Muscle layer of colon (tissue), 2 donors: ENCODE measurements around the gene CDH22.

Experiments used
- H3K27ac ChIP-seq: one replicate; pipeline ENCODE4 v1.7.0; 2013; ENCODE audit warnings: low read depth, mild to moderate bottlenecking, low read length, moderate library complexity
- H3K27me3 ChIP-seq, 2 donors: one replicate each; pipeline ENCODE4 v1.7.0; 2013; ENCODE audit warnings: low read length in 2 of 2, mild to moderate bottlenecking in 2 of 2; ENCODE audit not compliant: insufficient read depth in 2 of 2, control insufficient read depth in 1 of 2
- H3K36me3 ChIP-seq: one replicate; pipeline ENCODE4 v1.7.0; 2013; ENCODE audit warnings: mild to moderate bottlenecking, low read length; ENCODE audit not compliant: insufficient read depth
- H3K4me1 ChIP-seq: one replicate; pipeline ENCODE4 v1.7.0; 2013; ENCODE audit warnings: mild to moderate bottlenecking, low read length; ENCODE audit not compliant: insufficient read depth
- H3K4me3 ChIP-seq, 2 donors: one replicate each; pipeline ENCODE4 v1.7.0; 2013; ENCODE audit warnings: low read length in 2 of 2, low read depth in 1 of 2, mild to moderate bottlenecking in 1 of 2, moderate library complexity in 1 of 2
- H3K9ac ChIP-seq: one replicate; pipeline ENCODE4 v1.7.0; 2013; ENCODE audit warnings: low read length
- H3K9me3 ChIP-seq: one replicate; pipeline ENCODE4 v1.7.0; 2013; ENCODE audit warnings: mild to moderate bottlenecking, low read length
- donor health status: abdominal sarcoma.
- donor health status: Adenocarcinoma of cecum.

CDH22 gene

DNA sequence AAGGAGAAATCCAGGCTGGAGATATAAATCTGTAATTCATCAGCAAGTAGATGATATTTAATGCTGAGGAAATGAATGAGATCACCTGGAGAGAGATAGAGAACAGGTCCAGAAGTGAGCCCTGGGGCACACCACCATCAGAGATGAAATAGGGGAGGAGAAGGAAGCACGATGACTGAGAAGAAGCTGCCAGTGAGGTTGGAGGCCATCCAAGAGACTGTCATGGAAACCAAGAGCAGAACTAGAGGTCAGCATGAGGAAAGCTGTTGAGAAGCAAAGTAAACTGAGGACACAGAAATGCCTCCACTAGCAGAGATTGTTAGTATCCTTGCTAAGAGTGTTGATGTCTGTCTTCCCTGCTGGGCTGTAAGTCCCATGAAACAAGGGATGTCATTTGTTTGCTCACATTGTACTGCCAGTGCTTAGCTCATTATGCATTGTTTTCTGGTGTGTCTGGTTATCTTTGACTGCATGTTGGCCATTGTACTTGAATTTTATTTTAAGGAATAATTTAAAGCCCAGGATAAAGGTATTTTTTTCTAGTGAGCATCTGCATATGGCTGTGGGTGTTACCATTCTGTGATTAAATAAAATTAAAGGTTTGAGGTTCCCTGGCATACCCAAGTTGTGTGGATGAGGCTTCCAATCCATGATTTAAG, 35.8 kb downstream of the CDH22 start:
- no peaks in the 10 kb centered on the region for H3K4me1 ChIP-seq
- H3K36me3 ChIP-seq, result no peaks in the 10 kb centered on the region
- no peak overlapping the region for H3K9ac ChIP-seq
- no peak overlapping the region for H3K27ac ChIP-seq
- no peaks in the 10 kb centered on the region for H3K9me3 ChIP-seq
- H3K27me3 ChIP-seq, result peaks cover 0 to 25% of the 10 kb centered on the region in 2 donors
- no peak overlapping the region for H3K4me3 ChIP-seq

DNA sequence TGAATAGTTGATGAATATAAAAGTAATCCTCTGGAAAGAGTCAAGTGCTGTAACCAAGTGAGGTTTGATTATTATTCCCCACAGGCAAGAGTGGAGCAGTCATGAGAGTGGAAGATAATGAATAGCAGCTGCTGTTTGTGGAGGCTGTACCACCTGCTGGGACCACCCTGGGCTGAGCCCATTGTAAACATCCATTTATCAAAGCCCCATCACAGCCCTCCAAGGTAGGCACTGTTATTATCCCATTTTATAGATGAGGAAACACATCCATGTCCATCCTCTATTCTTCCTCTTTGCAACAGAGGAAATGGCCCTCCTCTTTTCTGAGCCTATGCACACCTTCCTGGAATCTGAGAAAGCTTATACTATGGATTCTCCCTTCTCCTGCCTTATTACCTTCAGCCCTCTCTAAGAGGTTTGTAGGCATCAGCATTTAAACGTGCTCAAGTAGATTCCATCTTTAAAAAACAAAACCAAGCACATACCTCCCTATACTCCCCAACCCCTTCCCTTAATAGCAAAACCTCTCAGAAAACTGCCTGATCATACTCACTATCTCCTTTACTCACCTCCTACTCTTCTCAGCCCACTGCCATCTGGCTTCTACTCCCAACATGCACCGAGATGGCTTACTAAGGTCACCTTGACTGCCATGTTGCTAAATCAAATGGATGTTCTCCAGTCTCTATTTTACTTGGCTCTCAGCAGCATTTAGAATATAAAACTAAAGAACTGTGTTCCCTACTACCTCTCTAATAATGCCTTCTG, 37.1 kb downstream of the CDH22 start:
- Histone ChIP-seq H3K27ac (no peak overlapping the region), H3K27me3 (peaks cover 0 to 30% of the 10 kb centered on the region in 2 donors), H3K9me3 (no peaks in the 10 kb centered on the region)

GRCh38 chr20:46269372-46269771, 38.9 kb downstream of the CDH22 start:
- H3K27me3 ChIP-seq, result peaks cover 0 to 34% of the 10 kb centered on the region in 2 donors

More for the DNA sequence above, 37.1 kb downstream of the CDH22 start:
- no peak overlapping the region for H3K4me3 ChIP-seq
- no peaks in the 10 kb centered on the region for H3K36me3 ChIP-seq
- no peak overlapping the region for H3K9ac ChIP-seq
- H3K4me1 ChIP-seq, result no peaks in the 10 kb centered on the region

GRCh38 chr20:46268662-46269061, 39.6 kb downstream of the CDH22 start:
- peaks cover 0 to 36% of the 10 kb centered on the region in 2 donors for H3K27me3 ChIP-seq
- no peaks in the 10 kb centered on the region for H3K9me3 ChIP-seq
- H3K9ac ChIP-seq, result no peak overlapping the region
- no peaks in the 10 kb centered on the region for H3K36me3 ChIP-seq
- no peak overlapping the region for H3K4me3 ChIP-seq
- H3K4me1 ChIP-seq, result no peaks in the 10 kb centered on the region
- no peak overlapping the region for H3K27ac ChIP-seq

More at GRCh38 chr20:46269372-46269771, 38.9 kb downstream of the CDH22 start:
- Histone ChIP-seq H3K9ac (no peak overlapping the region), H3K4me1 (no peaks in the 10 kb centered on the region), H3K9me3 (no peaks in the 10 kb centered on the region), H3K36me3 (no peaks in the 10 kb centered on the region), H3K4me3 (no peak overlapping the region), H3K27ac (no peak overlapping the region)

DNA sequence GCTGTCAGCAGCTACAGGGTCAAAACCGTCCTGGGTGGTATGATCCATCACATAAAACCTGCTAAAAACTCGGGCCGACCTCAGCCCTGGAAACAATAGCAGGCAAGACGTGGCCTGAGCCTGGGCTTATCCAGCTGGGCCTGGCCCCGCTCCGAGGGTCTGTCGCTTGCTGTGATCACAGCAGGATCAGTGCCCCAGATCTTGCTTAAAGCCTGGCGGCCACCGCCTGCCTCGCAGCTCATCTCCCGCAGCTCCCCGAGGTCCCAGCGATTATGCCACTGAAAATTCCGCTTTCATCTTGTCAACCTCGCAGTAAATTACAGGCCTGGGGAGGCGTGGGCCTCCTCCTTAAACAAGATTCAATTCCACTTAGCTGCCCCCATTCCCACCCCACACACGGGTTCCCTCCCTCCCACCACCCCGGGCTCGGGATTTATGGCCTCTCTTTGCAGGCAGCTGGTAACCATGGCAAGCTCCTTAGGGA, 40.1 kb downstream of the CDH22 start:
- Histone ChIP-seq H3K4me3 (no peak overlapping the region), H3K9ac (no peak overlapping the region), H3K4me1 (no peaks in the 10 kb centered on the region), H3K27ac (no peak overlapping the region), H3K27me3 (peaks cover 0 to 33% of the 10 kb centered on the region in 2 donors), H3K9me3 (no peaks in the 10 kb centered on the region), H3K36me3 (no peaks in the 10 kb centered on the region)

GRCh38 chr20:46267108-46268105, 40.9 kb downstream of the CDH22 start:
- no peak overlapping the region for H3K27ac ChIP-seq
- H3K36me3 ChIP-seq, result no peaks in the 10 kb centered on the region
- H3K4me1 ChIP-seq, result no peaks in the 10 kb centered on the region
- H3K4me3 ChIP-seq, result no peak overlapping the region
- no peak overlapping the region for H3K9ac ChIP-seq
- peaks cover 0 to 33% of the 10 kb centered on the region in 2 donors for H3K27me3 ChIP-seq
- H3K9me3 ChIP-seq, result no peaks in the 10 kb centered on the region

GRCh38 chr20:46265539-46265938, 42.8 kb downstream of the CDH22 start:
- Histone ChIP-seq H3K9ac (no peak overlapping the region), H3K9me3 (no peaks in the 10 kb centered on the region), H3K4me1 (no peaks in the 10 kb centered on the region), H3K36me3 (no peaks in the 10 kb centered on the region), H3K27ac (no peak overlapping the region), H3K4me3 (no peak overlapping the region), H3K27me3 (peaks cover 0 to 37% of the 10 kb centered on the region in 2 donors)

GRCh38 chr20:46264391-46265266, 43.7 kb downstream of the CDH22 start:
- Histone ChIP-seq H3K27me3 (peaks cover 0 to 38% of the 10 kb centered on the region in 2 donors), H3K9ac (no peak overlapping the region), H3K9me3 (no peaks in the 10 kb centered on the region), H3K36me3 (no peaks in the 10 kb centered on the region), H3K4me3 (no peak overlapping the region), H3K27ac (no peak overlapping the region), H3K4me1 (no peaks in the 10 kb centered on the region)

- H3K27me3 ChIP-seq, result peaks cover 0 to 28% of the 10 kb centered on the region in 2 donors
Measured at GRCh38 chr20:46261456-46262253, 46.6 kb downstream of the CDH22 start.

GRCh38 chr20:46260936-46261454, 47.3 kb downstream of the CDH22 start:
- Histone ChIP-seq H3K9me3 (no peaks in the 10 kb centered on the region), H3K27me3 (peaks cover 0 to 21% of the 10 kb centered on the region in 2 donors), H3K27ac (no peak overlapping the region), H3K36me3 (no peaks in the 10 kb centered on the region), H3K4me1 (no peaks in the 10 kb centered on the region), H3K4me3 (no peak overlapping the region), H3K9ac (no peak overlapping the region)

More at GRCh38 chr20:46261456-46262253, 46.6 kb downstream of the CDH22 start:
- Histone ChIP-seq H3K27ac (no peak overlapping the region), H3K4me1 (no peaks in the 10 kb centered on the region), H3K9me3 (no peaks in the 10 kb centered on the region), H3K36me3 (no peaks in the 10 kb centered on the region), H3K4me3 (no peak overlapping the region), H3K9ac (no peak overlapping the region)
